Astrocyte of the spinal cord (primary cell): ENCODE results near the gene SAMD8.

Source experiments
- DNase-seq: peaks from one replicate; pipeline ENCODE4 v3.0.0; 2011; ENCODE audit warnings: low read depth, low spot score
- H3K4me3 ChIP-seq: 2 replicates; pipeline ENCODE4 v1.5.1; 2011; ENCODE audit warnings: low read depth, mild to moderate bottlenecking, low read length, moderate library complexity
- CTCF ChIP-seq: IDR thresholded peaks from 2 replicates; pipeline ENCODE4 v1.5.1; 2012; ENCODE audit warnings: low read depth, mild to moderate bottlenecking, low read length, inconsistent platforms
- in situ Hi-C: cut with HindIII; loops from 2 replicates; pipeline ENCODE4 v1.10.0; 2017; ENCODE audit warnings: low sequenced_read_pairs

SAMD8 gene

GRCh38 chr10:75140246-75140645 lies 28.8 kb downstream of the SAMD8 start:
- in situ Hi-C loops = no loop called here
- no peak overlapping the region for H3K4me3 ChIP-seq
- no peak for DNase-seq
- TF ChIP-seq CTCF = no peak

- TF ChIP-seq CTCF = no peak
- in situ Hi-C loops = no loop called here
- peak; percentile 5 for DNase-seq
- H3K4me3 ChIP-seq = no peak overlapping the region
Observed at GRCh38 chr10:75143353-75143752, 31.9 kb downstream of the SAMD8 start.

- TF ChIP-seq CTCF = no peak
- in situ Hi-C loops = no loop called here
- H3K4me3 ChIP-seq = no peak overlapping the region
- DNase-seq = no peak
Observed at GRCh38 chr10:75145590-75145989, 34.1 kb downstream of the SAMD8 start.

- no peak for TF ChIP-seq CTCF
- no peak overlapping the region for H3K4me3 ChIP-seq
- DNase-seq = no peak
- in situ Hi-C loops = no loop called here
Observed at GRCh38 chr10:75146780-75147179, 35.3 kb downstream of the SAMD8 start.

- H3K4me3 ChIP-seq = no peak overlapping the region
- in situ Hi-C loops = no loop called here
- no peak for TF ChIP-seq CTCF
Observed at GRCh38 chr10:75150656-75151055, 39.2 kb downstream of the SAMD8 start.

GRCh38 chr10:75159519-75159918 lies 48.1 kb downstream of the SAMD8 start:
- no peak for TF ChIP-seq CTCF
- in situ Hi-C loops = no loop called here
- no peak for DNase-seq
- H3K4me3 ChIP-seq = no peak overlapping the region

More at GRCh38 chr10:75150656-75151055, 39.2 kb downstream of the SAMD8 start:
- DNase-seq = no peak
